Measurements from ENCODE around the gene EPS8L3. TPM values are rescaled to one million over a fixed set of nuclear protein-coding genes. Genes with fewer than 3 reads are reported as not detected.

EPS8L3 gene
- total and polyA plus RNA-seq, 2 donors (not counting 3 experiments of a cell fraction or from before 2014, with no cell fraction given): not detected

DNA sequence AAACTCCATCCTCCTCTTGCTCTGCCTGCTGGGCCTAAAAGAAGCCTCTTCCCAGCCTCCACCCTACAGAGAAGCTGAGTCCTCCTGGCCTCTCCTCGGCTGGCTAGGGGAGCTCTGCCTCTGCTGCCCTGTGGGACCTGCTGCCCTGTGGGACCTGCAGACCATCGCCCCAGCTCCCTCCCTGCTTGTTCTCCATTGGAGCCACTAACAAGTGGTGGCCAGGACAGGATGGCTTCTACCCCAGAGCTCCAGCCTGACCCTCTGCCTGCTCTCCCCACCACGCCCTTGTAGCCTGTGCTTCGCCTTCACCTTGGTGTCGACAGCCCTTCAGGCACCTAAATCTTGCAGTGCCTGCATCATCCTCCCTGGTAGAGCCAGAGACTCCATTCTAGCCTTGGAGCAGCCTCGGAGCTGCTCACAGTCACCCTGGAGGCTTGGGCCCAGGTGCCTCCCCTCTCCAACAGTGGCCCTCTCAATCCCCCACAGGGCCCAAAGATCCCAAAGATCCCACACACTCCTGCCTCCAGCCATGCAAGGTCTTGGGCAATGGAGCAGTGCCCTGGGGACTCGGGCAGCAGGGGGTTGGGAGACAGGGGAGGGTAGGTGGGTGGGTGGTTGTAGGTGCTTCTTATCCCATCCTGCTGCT lies 3.0 kb downstream of the EPS8L3 start:
- Histone ChIP-seq H3K9ac (replicated peaks; ENCODE audit: extremely low read depth, insufficient read depth, low read length) (no peak overlapping the region), H3K79me2 (ENCODE audit: control insufficient read depth, insufficient read depth, low read length) (no peaks in the 10 kb centered on the region), H3K4me1 (ENCODE audit: control insufficient read depth, extremely low read depth, insufficient read depth, low read length) (peaks cover 14% of the 10 kb centered on the region), H3K9me3 (replicated peaks; ENCODE audit: control insufficient read depth, insufficient read depth, low read length) (no peaks in the 10 kb centered on the region), H3K4me2 (ENCODE audit: insufficient read depth, low read length) (no peak overlapping the region), H3K36me3 (ENCODE audit: control insufficient read depth in 2 of 2, extremely low read depth in 1 of 2, insufficient read depth in 2 of 2, low read length in 2 of 2) (no peaks in the 10 kb centered on the region), H2AFZ (ENCODE audit: low read depth, low read length) (no peak overlapping the region), H3K27me3 (ENCODE audit: control insufficient read depth in 2 of 2, insufficient read depth in 2 of 2, low read length in 2 of 2) (no peaks in the 10 kb centered on the region), H3K4me3 (replicated peaks in 1 of 3; ENCODE audit: insufficient read depth in 1 of 3, low read depth in 1 of 3, low read length in 3 of 3) (no peak overlapping the region), H3K9me1 (replicated peaks; ENCODE audit: control insufficient read depth, extremely low read depth, insufficient read depth, low read length) (no peaks in the 10 kb centered on the region), H4K20me1 (replicated peaks; ENCODE audit: control insufficient read depth, extremely low read depth, insufficient read depth, low read length) (no peaks in the 10 kb centered on the region), H3K27ac (ENCODE audit: insufficient read depth, low read depth, low read length) (no peak overlapping the region)
- no peak for FAIRE-seq
- BruUV-seq (replicated peaks): no TSS peak
- ChIA-PET CTCF (interaction anchor here (1.2 to 1.5 kb wide), 4 partner anchors 13 to 121 kb away, joined by 3 to 4 read pairs (median 3); no protein-coding TSS in a partner anchor), POLR2A (no interaction called here)
- dilution Hi-C loops (cut with MboI; ENCODE audit: extremely low pct_ligation_motif_present, low sequenced_read_pairs) (no loop called here), intact Hi-C loops (cut with micrococcal nuclease) (loop anchor here (5.0 to 10.0 kb wide), 2 partner anchors 93 to 276 kb away; partner anchors contain the start of genes ATXN7L2 and GSTM2)
- DNase-seq (ENCODE audit: low read depth, low spot score): no peak
- TF ChIP-seq POLR2AphosphoS5 (IDR thresholded peaks at IDR 0.05; ENCODE audit: insufficient read depth, low read depth, low read length): no peak
- TF ChIP-seq POLR2A (IDR thresholded peaks at IDR 0.05; ENCODE audit: low read depth, low read length): no peak
- no peak for TF ChIP-seq EZH2 (IDR thresholded peaks at IDR 0.05; ENCODE audit: borderline replicate concordance, low read depth, low read length, severe bottlenecking)
- TF ChIP-seq JUN (IDR thresholded peaks at IDR 0.05; ENCODE audit: borderline replicate concordance, insufficient read depth, insufficient read length, low read depth): no peak
- TF ChIP-seq, protein P1, sequence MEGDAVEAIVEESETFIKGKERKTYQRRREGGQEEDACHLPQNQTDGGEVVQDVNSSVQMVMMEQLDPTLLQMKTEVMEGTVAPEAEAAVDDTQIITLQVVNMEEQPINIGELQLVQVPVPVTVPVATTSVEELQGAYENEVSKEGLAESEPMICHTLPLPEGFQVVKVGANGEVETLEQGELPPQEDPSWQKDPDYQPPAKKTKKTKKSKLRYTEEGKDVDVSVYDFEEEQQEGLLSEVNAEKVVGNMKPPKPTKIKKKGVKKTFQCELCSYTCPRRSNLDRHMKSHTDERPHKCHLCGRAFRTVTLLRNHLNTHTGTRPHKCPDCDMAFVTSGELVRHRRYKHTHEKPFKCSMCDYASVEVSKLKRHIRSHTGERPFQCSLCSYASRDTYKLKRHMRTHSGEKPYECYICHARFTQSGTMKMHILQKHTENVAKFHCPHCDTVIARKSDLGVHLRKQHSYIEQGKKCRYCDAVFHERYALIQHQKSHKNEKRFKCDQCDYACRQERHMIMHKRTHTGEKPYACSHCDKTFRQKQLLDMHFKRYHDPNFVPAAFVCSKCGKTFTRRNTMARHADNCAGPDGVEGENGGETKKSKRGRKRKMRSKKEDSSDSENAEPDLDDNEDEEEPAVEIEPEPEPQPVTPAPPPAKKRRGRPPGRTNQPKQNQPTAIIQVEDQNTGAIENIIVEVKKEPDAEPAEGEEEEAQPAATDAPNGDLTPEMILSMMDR (IDR thresholded peaks at IDR 0.05; ENCODE audit: extremely low read depth in 1 of 2, insufficient read depth in 1 of 2, low read depth in 1 of 2, low read length in 2 of 2): no peak

Measured in endothelial cell of umbilical vein (primary cell).